ENCODE measurements around the gene P4HTM. TPM values are rescaled to one million over a fixed set of nuclear protein-coding genes. Genes with fewer than 3 reads are reported as not detected.

P4HTM gene
- total and polyA plus RNA-seq, 2 donors (not counting 3 experiments of a cell fraction or from before 2014, with no cell fraction given) = 23.0 to 32.7 TPM

GRCh38 chr3:48997714-48998637 is 7.9 kb downstream of the P4HTM start:
- intact Hi-C loops (cut with micrococcal nuclease) (no loop called here), dilution Hi-C loops (cut with MboI; ENCODE audit: extremely low pct_ligation_motif_present, low sequenced_read_pairs) (no loop called here)
- no peaks in the 10 kb centered on the region for H3K79me2 ChIP-seq (ENCODE audit: control insufficient read depth, insufficient read depth, low read length)
- TF ChIP-seq EZH2 (IDR thresholded peaks at IDR 0.05; ENCODE audit: borderline replicate concordance, low read depth, low read length, severe bottlenecking) = no peak
- TF ChIP-seq MYC (IDR thresholded peaks at IDR 0.05; ENCODE audit: low read depth, low read length) = no peak
- TF ChIP-seq, protein P1, sequence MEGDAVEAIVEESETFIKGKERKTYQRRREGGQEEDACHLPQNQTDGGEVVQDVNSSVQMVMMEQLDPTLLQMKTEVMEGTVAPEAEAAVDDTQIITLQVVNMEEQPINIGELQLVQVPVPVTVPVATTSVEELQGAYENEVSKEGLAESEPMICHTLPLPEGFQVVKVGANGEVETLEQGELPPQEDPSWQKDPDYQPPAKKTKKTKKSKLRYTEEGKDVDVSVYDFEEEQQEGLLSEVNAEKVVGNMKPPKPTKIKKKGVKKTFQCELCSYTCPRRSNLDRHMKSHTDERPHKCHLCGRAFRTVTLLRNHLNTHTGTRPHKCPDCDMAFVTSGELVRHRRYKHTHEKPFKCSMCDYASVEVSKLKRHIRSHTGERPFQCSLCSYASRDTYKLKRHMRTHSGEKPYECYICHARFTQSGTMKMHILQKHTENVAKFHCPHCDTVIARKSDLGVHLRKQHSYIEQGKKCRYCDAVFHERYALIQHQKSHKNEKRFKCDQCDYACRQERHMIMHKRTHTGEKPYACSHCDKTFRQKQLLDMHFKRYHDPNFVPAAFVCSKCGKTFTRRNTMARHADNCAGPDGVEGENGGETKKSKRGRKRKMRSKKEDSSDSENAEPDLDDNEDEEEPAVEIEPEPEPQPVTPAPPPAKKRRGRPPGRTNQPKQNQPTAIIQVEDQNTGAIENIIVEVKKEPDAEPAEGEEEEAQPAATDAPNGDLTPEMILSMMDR (IDR thresholded peaks at IDR 0.05; ENCODE audit: extremely low read depth in 1 of 2, insufficient read depth in 1 of 2, low read depth in 1 of 2, low read length in 2 of 2) = no peak
- TF ChIP-seq FOS (IDR thresholded peaks at IDR 0.05; ENCODE audit: borderline replicate concordance, insufficient read depth, low read length) = no peak
- TF ChIP-seq POLR2AphosphoS5 (IDR thresholded peaks at IDR 0.05; ENCODE audit: insufficient read depth, low read depth, low read length) = no peak
- TF ChIP-seq POLR2A (IDR thresholded peaks at IDR 0.05; ENCODE audit: low read depth, low read length) = no peak
- no peaks in the 10 kb centered on the region for H3K4me1 ChIP-seq (ENCODE audit: control insufficient read depth, extremely low read depth, insufficient read depth, low read length)
- no peak overlapping the region for H3K4me2 ChIP-seq (ENCODE audit: insufficient read depth, low read length)
- DNase-seq (ENCODE audit: low read depth, low spot score) (no peak), FAIRE-seq (no peak)
- peaks cover 0 to 3% of the 10 kb centered on the region in 2 experiments for H3K36me3 ChIP-seq (ENCODE audit: control insufficient read depth in 2 of 2, extremely low read depth in 1 of 2, insufficient read depth in 2 of 2, low read length in 2 of 2)
- ChIA-PET POLR2A (no interaction called here), CTCF (interaction anchor here (1.4 to 4.8 kb wide), 3 partner anchors 10 to 16 kb away, joined by 3 to 25 read pairs (median 3); partner anchors contain the start of gene WDR6)
- H3K27ac ChIP-seq (ENCODE audit: insufficient read depth, low read depth, low read length) = no peak overlapping the region
- H3K27me3 ChIP-seq (ENCODE audit: control insufficient read depth in 2 of 2, insufficient read depth in 2 of 2, low read length in 2 of 2) = no peaks in the 10 kb centered on the region
- no peaks in the 10 kb centered on the region for H4K20me1 ChIP-seq (replicated peaks; ENCODE audit: control insufficient read depth, extremely low read depth, insufficient read depth, low read length)
- BruUV-seq (replicated peaks) = no TSS peak
- H3K9ac ChIP-seq (replicated peaks; ENCODE audit: extremely low read depth, insufficient read depth, low read length) = no peak overlapping the region
- no peaks in the 10 kb centered on the region for H3K9me3 ChIP-seq (replicated peaks; ENCODE audit: control insufficient read depth, insufficient read depth, low read length)
- H3K4me3 ChIP-seq (replicated peaks in 1 of 3; ENCODE audit: insufficient read depth in 1 of 3, low read depth in 1 of 3, low read length in 3 of 3) = no peak overlapping the region
- no peak overlapping the region for H2AFZ ChIP-seq (ENCODE audit: low read depth, low read length)
- no peaks in the 10 kb centered on the region for H3K9me1 ChIP-seq (replicated peaks; ENCODE audit: control insufficient read depth, extremely low read depth, insufficient read depth, low read length)

All from endothelial cell of umbilical vein (primary cell).